CD4-positive, alpha-beta memory T cell (primary cell): ENCODE measurements around the gene TEX48. TPM values are rescaled to one million over a fixed set of nuclear protein-coding genes. Genes with fewer than 3 reads are reported as not detected.

Experiments used
- CTCF ChIA-PET: fragments of 350-600 bp; sonication (Branson Sonifier 250); formaldehyde crosslinking; loops from one replicate; lab custom pipeline; 2021; ENCODE audit warnings: inconsistent platforms; ENCODE audit not compliant: partially characterized antibody; lab: Charles Lee
- POLR2A ChIA-PET: fragments of 350-600 bp; sonication (Branson Sonifier 250); formaldehyde crosslinking; loops from one replicate; lab custom pipeline; 2021; ENCODE audit not compliant: partially characterized antibody; lab: Charles Lee
- DNase-seq, 5 donors: peaks; one replicate each; pipeline versions ENCODE4 v3.0.0 to v3.0.0-alpha.2; 2020 to 2022; ENCODE audit warnings: mixed read lengths in 1 of 5
- H3K27ac ChIP-seq: one replicate; pipeline ENCODE4 v1.7.0; 2013; ENCODE audit warnings: low read depth, low read length
- H3K27me3 ChIP-seq: 2 replicates; pipeline ENCODE4 v1.7.0; 2013; ENCODE audit warnings: mild to moderate bottlenecking, low read length, moderate library complexity; ENCODE audit not compliant: insufficient read depth
- H3K36me3 ChIP-seq: 2 replicates; pipeline ENCODE4 v1.7.0; 2013; ENCODE audit warnings: mild to moderate bottlenecking, low read length, moderate library complexity; ENCODE audit not compliant: insufficient read depth
- H3K4me1 ChIP-seq: 2 replicates; pipeline ENCODE4 v1.7.0; 2013; ENCODE audit warnings: mild to moderate bottlenecking, low read length, moderate library complexity; ENCODE audit not compliant: insufficient read depth
- H3K4me3 ChIP-seq, 2 donors: one replicate each; pipeline ENCODE4 v1.7.0; 2013; ENCODE audit warnings: low read length in 2 of 2, mild to moderate bottlenecking in 1 of 2
- H3K9me3 ChIP-seq, 2 donors: one replicate each; pipeline ENCODE4 v1.7.0; 2013; ENCODE audit warnings: low read length in 2 of 2, control low read depth in 1 of 2; ENCODE audit not compliant: control insufficient read depth in 1 of 2
- H3K27ac Mint-ChIP-seq, 7 donors: one replicate each; pipeline ENCODE4 v1.8.0; 2020 to 2021; ENCODE audit warnings: mixed read lengths in 7 of 7, mild to moderate bottlenecking in 6 of 7, inconsistent platforms in 3 of 7, moderate library complexity in 3 of 7
- H3K27me3 Mint-ChIP-seq, 2 donors: one replicate each; pipeline ENCODE4 v1.8.0; 2020 to 2021; ENCODE audit warnings: mixed read lengths in 2 of 2
- H3K36me3 Mint-ChIP-seq, 2 donors: one replicate each; pipeline ENCODE4 v1.8.0; 2020 to 2021; ENCODE audit warnings: mixed read lengths in 2 of 2, inconsistent platforms in 1 of 2, mild to moderate bottlenecking in 1 of 2
- H3K4me1 Mint-ChIP-seq, 4 donors: one replicate each; pipeline ENCODE4 v1.8.0; 2020 to 2021; ENCODE audit warnings: mixed read lengths in 4 of 4, mild to moderate bottlenecking in 1 of 4
- H3K4me3 Mint-ChIP-seq, 8 donors: one replicate each; pipeline ENCODE4 v1.8.0; 2020 to 2021; ENCODE audit warnings: mixed read lengths in 8 of 8, mild to moderate bottlenecking in 7 of 8, moderate library complexity in 6 of 8, inconsistent platforms in 3 of 8
- H3K9me3 Mint-ChIP-seq, 8 donors: one replicate each; pipeline ENCODE4 v1.8.0; 2020 to 2021; ENCODE audit warnings: mixed read lengths in 8 of 8, mild to moderate bottlenecking in 5 of 8, inconsistent platforms in 3 of 8, moderate library complexity in 1 of 8
- intact Hi-C: fragments of 100-400 bp; cut with micrococcal nuclease; formaldehyde crosslinking; loops from one replicate; pipeline ENCODE4 v1.15.1; 2023
- polyA plus RNA-seq, 2 donors: library from polyadenylated mRNA; unstranded; fragments of 300-500 nt; fragmentation: Illumina TruSeq; gene quantifications; one replicate each; pipeline ENCODE4 v1.2.3, GENCODE V29; 2021
- total RNA-seq, 2 experiments: library from RNA; stranded (reverse); gene quantifications; one replicate each; pipeline ENCODE4 v1.2.3, GENCODE V29; 2021

Gene TEX48
- total and polyA plus RNA-seq, 4 experiments from 2014 or later: 0.33 TPM; not detected in 3

DNA sequence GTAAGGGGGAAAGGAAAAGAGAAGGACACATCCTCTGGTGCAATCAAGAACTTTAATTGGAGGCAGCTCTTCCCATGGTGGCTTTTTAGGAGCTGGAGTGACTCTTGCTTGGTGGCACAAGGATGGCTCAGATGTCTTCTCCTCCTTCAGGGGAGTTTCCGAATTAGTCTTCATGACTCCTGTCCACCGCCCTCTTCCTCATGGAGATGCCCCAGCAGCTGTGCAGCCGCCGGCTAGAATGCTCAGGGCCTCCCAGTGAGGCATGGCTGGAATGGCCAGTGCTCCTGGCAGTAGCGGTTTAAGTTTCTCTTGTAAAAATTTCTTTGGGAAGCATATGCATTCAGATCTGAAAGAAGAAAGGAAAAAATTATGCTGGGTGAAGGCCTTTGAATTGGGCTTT lies 15.6 kb downstream of the TEX48 start:
- H3K27ac Mint-ChIP-seq: no peak overlapping the region

GRCh38 chr9:114664181-114664580 lies 17.8 kb downstream of the TEX48 start:
- H3K36me3 Mint-ChIP-seq: no peaks in the 10 kb centered on the region
- Histone ChIP-seq H3K9me3 (no peaks in the 10 kb centered on the region), H3K4me1 (no peaks in the 10 kb centered on the region), H3K27me3 (no peaks in the 10 kb centered on the region), H3K27ac (no peak overlapping the region), H3K36me3 (no peaks in the 10 kb centered on the region), H3K4me3 (no peak overlapping the region)
- ChIA-PET CTCF (interaction anchor here (1.1 to 2.4 kb wide), 4 partner anchors 10 to 126 kb away, joined by 3 to 10 read pairs (median 4); no protein-coding TSS in a partner anchor), POLR2A (no interaction called here)
- intact Hi-C loops: no loop called here
- no peak overlapping the region for H3K4me3 Mint-ChIP-seq
- no peaks in the 10 kb centered on the region for H3K9me3 Mint-ChIP-seq
- H3K4me1 Mint-ChIP-seq: peaks cover 0 to 1% (median 0%) of the 10 kb centered on the region in 4 donors
- peaks cover 7% of the 10 kb centered on the region in 2 donors for H3K27me3 Mint-ChIP-seq
- H3K27ac Mint-ChIP-seq: peak overlapping the region in 1 of 7 donors; percentile 3
- no peak for DNase-seq

More for the DNA sequence above, 15.6 kb downstream of the TEX48 start:
- Histone ChIP-seq H3K27me3 (no peaks in the 10 kb centered on the region), H3K4me1 (no peaks in the 10 kb centered on the region), H3K4me3 (no peak overlapping the region), H3K36me3 (no peaks in the 10 kb centered on the region), H3K27ac (no peak overlapping the region), H3K9me3 (no peaks in the 10 kb centered on the region)
- ChIA-PET POLR2A (no interaction called here), CTCF (interaction anchor here (1.0 to 1.1 kb wide), 3 partner anchors 9 to 232 kb away, joined by 3 to 5 read pairs (median 4); no protein-coding TSS in a partner anchor)
- intact Hi-C loops: no loop called here
- no peak for DNase-seq
- H3K27me3 Mint-ChIP-seq: peaks cover 7% of the 10 kb centered on the region in 2 donors
- no peaks in the 10 kb centered on the region for H3K36me3 Mint-ChIP-seq
- H3K4me3 Mint-ChIP-seq: no peak overlapping the region
- H3K9me3 Mint-ChIP-seq: peaks cover 0 to 6% (median 1%) of the 10 kb centered on the region in 8 donors
- peaks cover 0 to 1% (median 0%) of the 10 kb centered on the region in 4 donors for H3K4me1 Mint-ChIP-seq

DNA sequence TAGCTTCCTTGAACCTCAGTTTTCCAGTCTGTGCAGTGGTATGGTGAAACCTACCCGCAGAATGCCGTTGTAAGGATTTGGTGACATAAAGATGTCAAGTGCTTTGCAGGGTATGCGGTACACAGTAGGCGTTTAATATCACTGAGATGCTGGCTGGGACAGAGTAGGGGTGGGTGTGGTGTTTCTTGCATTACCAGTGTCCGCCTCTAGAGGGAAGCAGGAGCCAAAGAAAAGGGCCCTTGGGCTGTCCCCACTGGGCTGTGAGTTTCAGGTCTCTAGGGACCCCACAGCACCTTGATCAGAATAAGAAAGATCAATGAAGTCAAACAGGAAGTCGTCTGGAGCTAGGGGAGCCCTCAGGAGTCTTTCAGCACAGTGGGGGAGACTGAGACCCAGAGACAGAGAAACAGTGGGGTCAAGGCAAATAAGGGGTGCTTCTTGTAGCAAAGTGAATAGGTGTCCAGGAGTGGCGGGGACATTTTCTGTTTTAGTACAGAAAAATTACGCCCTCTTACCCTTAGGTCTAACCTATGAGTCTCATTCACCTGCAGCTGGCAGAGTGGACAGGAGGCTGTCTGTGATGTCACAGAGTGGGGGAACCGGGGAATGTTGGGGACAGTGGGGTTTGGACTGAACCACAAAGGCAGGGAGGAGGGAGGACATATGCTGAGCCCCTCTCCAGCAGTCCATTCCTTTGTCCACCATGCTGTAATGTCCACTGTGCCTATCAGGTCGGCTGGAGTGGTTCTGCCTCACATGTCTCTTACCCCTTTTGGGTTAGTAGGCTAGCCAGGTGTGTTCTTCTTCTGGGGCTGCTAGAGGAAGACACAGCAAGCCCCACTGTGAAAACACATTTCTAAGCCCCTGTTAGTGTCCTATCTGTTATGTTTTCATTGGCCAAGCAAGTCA lies 19.7 kb downstream of the TEX48 start:
- Mint-ChIP-seq H3K27ac (no peak overlapping the region), H3K4me1 (peaks cover 0 to 1% (median 0%) of the 10 kb centered on the region in 4 donors), H3K27me3 (peaks cover 7% of the 10 kb centered on the region in 2 donors), H3K36me3 (no peaks in the 10 kb centered on the region), H3K9me3 (no peaks in the 10 kb centered on the region), H3K4me3 (no peak overlapping the region)
- Histone ChIP-seq H3K27ac (no peak overlapping the region), H3K4me1 (no peaks in the 10 kb centered on the region), H3K27me3 (no peaks in the 10 kb centered on the region), H3K4me3 (no peak overlapping the region), H3K9me3 (no peaks in the 10 kb centered on the region), H3K36me3 (no peaks in the 10 kb centered on the region)
- ChIA-PET POLR2A (no interaction called here), CTCF (interaction anchor here (0.6 to 3.0 kb wide), 16 partner anchors 8 to 861 kb away, joined by 3 to 14 read pairs (median 4); no protein-coding TSS in a partner anchor)
- DNase-seq: peak; percentile 45 to 52 (median 50)
- intact Hi-C loops: loop anchor here (1.0 kb wide), 1 partner anchor 352 kb away; no protein-coding TSS in a partner anchor

- intact Hi-C loops: no loop called here
- Histone ChIP-seq H3K27me3 (no peaks in the 10 kb centered on the region), H3K9me3 (no peaks in the 10 kb centered on the region), H3K27ac (no peak within 1 kb of the TSS), H3K36me3 (no peaks in the 10 kb centered on the region), H3K4me1 (peaks cover 12% of the 10 kb centered on the region), H3K4me3 (no peak within 1 kb of the TSS)
- peak within 1 kb of the TSS in 1 of 7 donors; percentile 60 for H3K27ac Mint-ChIP-seq
- CTCF ChIA-PET: interaction anchor here (1.0 to 2.3 kb wide), 5 partner anchors 23 to 252 kb away, joined by 3 to 8 read pairs (median 4); no protein-coding TSS in a partner anchor
- H3K4me1 Mint-ChIP-seq: peaks cover 5 to 12% (median 9%) of the 10 kb centered on the region in 4 donors
- no peak for DNase-seq
- H3K4me3 Mint-ChIP-seq: no peak within 1 kb of the TSS
- H3K9me3 Mint-ChIP-seq: no peaks in the 10 kb centered on the region
- peaks cover 4 to 5% of the 10 kb centered on the region in 2 donors for H3K27me3 Mint-ChIP-seq
- H3K36me3 Mint-ChIP-seq: no peaks in the 10 kb centered on the region
- POLR2A ChIA-PET: interaction anchor here (0.6 kb wide), 1 partner anchor 986 kb away, joined by 3 read pairs; no protein-coding TSS in a partner anchor
Observed at GRCh38 chr9:114657705-114658104, 24.3 kb downstream of the TEX48 start, which contains the start of gene TEX53. TSS of gene TEX53 (minus strand) at chr9:114657805. CDS start at chr9:114657774, 31 bp downstream.

GRCh38 chr9:114656301-114656700 lies 25.7 kb downstream of the TEX48 start:
- ChIA-PET CTCF (interaction anchor here (6.9 to 12.2 kb wide), 2 partner anchors 170 to 250 kb away, joined by 142 to 371 read pairs; no protein-coding TSS in a partner anchor), POLR2A (no interaction called here)
- no peak overlapping the region for H3K4me3 ChIP-seq
- intact Hi-C loops: no loop called here
- H3K27ac Mint-ChIP-seq: no peak overlapping the region
- H3K9me3 Mint-ChIP-seq: peaks cover 0 to 1% (median 0%) of the 10 kb centered on the region in 8 donors
- peaks cover 7 to 18% (median 14%) of the 10 kb centered on the region in 4 donors for H3K4me1 Mint-ChIP-seq
- no peaks in the 10 kb centered on the region for H3K36me3 ChIP-seq
- H3K27ac ChIP-seq: no peak overlapping the region
- H3K27me3 Mint-ChIP-seq: no peaks in the 10 kb centered on the region
- H3K27me3 ChIP-seq: no peaks in the 10 kb centered on the region
- H3K4me3 Mint-ChIP-seq: no peak overlapping the region
- H3K9me3 ChIP-seq: no peaks in the 10 kb centered on the region
- no peak for DNase-seq
- peaks cover 12% of the 10 kb centered on the region for H3K4me1 ChIP-seq
- H3K36me3 Mint-ChIP-seq: no peaks in the 10 kb centered on the region

DNA sequence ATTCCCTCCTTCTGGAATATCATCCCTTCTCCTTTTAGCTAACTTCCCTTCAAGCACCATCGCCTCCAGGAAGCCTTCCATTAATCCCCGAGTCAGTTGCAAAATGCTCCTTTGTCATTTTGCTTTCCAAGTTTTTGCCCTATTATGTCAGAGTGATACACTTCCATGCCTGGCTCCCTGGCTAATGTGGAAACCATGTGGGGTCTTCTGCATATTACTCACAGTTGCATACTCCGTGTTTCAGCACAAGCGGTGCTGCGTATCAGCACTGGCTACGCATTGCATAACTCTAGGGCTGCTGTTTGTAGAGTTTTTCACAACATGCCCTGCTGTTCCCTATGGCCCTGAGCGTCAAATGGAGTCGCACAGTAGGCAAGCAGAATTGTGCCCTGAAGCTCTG lies 26.3 kb downstream of the TEX48 start:
- Mint-ChIP-seq H3K36me3 (no peaks in the 10 kb centered on the region), H3K4me1 (peaks cover 7 to 18% (median 14%) of the 10 kb centered on the region in 4 donors), H3K9me3 (peaks cover 0 to 1% (median 0%) of the 10 kb centered on the region in 8 donors), H3K27ac (no peak overlapping the region), H3K4me3 (no peak overlapping the region), H3K27me3 (no peaks in the 10 kb centered on the region)
- H3K36me3 ChIP-seq: no peaks in the 10 kb centered on the region
- intact Hi-C loops: no loop called here
- H3K27me3 ChIP-seq: no peaks in the 10 kb centered on the region
- peaks cover 12% of the 10 kb centered on the region for H3K4me1 ChIP-seq
- CTCF ChIA-PET: interaction anchor here (0.7 to 12.2 kb wide), 5 partner anchors 10 to 249 kb away, joined by 3 to 371 read pairs (median 142); partner anchors contain the start of gene ATP6V1G1
- DNase-seq: no peak
- no peaks in the 10 kb centered on the region for H3K9me3 ChIP-seq
- POLR2A ChIA-PET: no interaction called here
- no peak overlapping the region for H3K4me3 ChIP-seq
- H3K27ac ChIP-seq: no peak overlapping the region
